NCI-H748 (cell line): Measurements from ENCODE around the gene HDAC10.

Experiments used
- DNase-seq: peaks from one replicate; lab custom pipeline; 2025; ENCODE audit not compliant: unreplicated experiment; lab: John Stamatoyannopoulos, UW

HDAC10 gene

DNA sequence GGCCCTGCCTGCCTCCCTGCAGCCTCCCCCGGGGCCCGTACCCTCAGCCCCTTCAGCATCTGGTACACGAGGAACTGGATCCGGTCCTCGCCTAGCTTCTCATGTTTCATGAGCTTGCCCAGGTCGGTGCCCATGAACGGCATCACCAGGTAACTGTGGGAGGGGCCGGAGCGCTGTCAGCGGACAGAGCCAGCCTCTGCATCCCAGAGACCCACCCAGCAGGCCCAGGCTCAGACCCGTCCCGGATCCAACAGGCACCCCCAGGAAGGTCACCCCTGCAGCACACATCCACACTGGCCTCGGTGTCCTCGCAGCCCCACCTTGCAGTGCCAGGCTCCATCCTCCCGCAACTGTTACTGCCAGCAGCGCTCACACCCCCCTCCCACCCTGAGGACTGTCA lies 6.0 kb upstream of the HDAC10 start:
- no peak for DNase-seq

DNA sequence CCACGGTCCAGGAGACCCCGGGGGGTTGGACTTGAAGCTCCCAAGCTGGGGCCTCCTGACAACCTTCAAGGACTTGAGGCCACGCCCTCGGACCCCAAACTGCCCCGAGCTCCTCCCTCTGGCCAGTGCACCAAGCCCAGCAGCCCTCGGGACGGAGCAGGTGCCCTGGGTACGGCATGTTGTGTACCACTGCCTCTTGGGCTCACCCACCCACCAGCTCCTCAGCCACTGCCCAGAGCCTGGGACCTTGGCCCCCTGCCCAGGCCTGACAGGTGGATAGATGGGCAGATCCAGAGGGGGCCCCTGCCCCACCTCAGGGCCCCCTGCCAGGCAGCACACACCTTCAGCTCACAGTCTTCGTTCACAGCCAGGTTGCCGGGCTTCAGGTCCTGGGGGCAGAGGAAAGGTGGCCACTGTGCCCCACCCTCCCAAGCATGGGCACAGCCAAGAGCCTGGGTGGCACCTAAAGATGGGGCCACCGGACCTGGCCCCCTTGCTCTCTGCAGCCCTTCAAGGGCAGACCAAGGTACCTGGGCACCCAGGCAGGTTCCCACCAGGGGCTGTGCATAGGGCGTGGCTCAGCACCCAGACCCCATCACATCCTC lies 5.3 kb upstream of the HDAC10 start:
- no peak for DNase-seq

DNA sequence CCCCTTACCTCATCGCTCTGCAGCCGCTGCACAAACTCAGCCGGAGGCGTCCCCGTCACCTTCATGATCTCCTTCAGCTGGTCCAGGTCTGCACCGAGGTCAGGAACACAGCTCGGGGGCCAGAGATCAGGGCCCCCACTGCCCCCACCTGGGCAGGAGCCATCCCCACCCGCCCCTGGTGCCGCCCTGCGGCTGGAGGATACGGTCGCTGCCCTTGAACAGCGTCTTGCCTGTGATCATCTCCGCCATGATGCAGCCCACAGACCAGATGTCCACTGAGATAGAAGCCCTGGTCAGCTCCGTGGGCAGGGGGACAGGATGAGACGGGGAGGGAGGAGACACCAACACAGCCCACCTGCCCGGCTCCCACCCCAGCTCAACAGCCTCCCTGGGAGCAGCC lies 4.5 kb upstream of the HDAC10 start:
- DNase-seq: no peak

DNA sequence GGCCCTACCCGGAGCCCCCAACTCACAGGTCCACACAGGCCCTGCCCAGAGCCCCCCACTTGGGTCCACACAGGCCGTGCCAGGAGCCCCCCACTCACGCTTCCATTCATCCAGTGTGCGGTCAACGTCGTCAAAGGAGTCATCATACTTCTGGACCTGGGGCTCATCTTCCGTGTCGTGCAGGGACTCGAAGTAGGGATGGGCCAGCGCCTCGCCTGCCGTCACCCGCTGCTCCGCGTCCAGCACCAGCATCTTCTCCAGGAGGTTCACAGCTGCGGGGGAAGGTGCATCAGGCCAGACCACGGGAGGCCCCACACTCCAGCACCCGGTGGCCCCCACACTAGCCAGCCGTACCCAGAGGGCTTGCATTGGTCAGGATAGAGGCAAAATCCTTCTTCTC lies 4.0 kb upstream of the HDAC10 start:
- no peak for DNase-seq

DNA sequence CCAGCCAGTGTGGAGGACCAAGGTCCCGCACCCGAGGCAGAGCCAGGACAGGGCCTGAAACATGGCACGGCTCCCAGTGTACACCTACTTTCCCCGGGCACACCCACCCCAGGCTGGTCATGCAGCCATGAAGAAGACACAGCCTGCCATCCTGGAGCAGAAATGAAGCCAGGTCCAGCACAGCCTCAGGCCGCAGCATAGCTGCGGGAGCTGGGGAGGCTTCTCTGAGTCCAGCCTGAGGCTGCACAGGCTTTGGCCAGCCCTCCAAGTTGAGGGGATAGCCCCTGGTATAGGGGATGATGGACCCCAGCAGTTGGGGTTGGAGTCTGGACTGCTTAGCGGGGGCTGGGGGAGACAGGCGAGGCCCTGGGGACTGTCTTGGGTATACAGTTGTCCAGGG lies 2.9 kb upstream of the HDAC10 start:
- DNase-seq: no peak

DNA sequence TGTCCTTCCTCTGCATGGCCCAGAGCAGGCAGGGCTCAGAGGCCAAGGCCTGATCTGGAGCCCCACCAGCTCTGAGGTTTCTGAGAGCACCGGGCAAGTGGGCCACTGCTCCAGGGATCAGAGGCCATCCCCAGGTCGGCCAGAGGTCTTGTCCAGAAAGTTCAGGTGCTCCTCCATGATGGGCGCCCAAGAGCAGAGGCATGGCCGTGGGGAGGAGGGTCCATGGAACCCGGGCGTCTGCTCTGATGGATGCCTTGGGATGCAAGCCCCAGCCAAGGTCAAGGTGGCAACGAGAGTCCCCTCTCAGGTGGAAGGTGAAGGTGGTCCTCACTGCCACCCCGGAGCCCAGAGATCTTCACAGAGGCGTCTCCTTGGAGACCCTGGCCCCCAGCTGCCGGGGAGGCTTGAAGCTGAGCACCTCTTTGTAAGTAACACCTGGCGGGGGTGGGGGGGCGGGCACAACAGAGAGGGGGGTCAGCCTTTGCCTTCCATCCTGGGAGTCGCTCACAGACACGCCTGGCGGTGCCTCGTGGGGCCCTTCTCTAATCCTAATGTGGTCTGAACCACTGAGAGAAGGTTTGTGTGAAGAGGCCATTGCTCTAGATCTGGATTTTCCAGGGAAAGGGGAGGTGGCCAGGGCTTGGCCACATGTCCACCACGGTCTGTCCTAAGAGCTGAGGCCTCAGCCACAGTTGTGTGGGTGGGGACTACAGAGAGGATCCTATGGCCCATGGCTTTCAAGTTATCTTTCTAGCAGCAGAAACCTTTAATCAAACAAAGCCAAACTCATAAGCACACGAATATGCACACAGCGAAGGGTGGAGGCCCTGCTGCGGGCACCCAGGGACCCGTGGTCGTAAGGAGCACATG lies 2.2 kb upstream of the HDAC10 start:
- no peak for DNase-seq

DNA sequence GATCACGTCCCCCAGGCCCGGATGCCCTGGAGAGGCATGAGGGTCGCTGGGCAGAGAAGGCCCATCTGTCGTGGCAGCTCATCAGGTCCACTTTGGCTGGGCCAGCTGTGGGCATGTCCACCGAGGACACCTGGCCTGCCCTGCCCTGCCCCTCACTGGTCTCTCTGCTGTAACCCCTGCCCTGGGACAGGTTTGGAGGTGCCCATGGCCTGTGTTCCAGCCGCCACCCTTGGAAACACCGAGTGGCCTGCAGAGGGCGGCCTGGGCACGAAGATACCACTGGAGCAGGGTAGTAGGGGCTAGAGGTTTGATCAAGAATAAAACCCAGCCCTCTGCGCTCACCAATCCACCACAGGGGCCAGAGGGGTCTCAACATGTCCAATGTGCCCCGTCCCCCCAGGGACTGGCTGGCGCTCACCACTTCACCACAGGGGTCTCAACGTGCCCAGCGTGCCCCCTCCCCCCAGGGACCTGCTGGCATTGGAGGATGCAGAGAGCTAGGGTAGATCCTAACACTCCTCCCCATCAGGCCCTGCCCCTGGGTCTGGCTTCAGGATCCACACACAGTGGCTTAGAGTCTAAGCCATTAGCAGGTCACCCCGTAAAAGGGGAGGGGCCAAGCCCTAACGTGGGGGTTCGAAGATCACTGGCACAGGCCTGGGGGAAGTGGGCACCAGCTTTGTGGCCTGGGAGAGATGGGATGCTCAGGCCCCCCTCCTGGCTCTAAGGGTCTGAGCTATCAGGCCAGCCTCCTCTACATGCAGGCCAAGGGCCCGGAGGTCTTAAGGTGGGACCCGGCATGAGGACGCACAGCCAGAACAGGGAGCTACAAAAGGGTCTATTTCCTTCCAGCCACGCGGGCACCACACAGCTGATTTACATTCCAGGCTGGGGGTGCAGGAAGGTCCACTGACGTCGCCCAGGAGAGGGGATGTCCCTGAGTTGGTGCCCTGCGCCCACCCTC lies 1.3 kb upstream of the HDAC10 start:
- peak; percentile 64 for DNase-seq

DNA sequence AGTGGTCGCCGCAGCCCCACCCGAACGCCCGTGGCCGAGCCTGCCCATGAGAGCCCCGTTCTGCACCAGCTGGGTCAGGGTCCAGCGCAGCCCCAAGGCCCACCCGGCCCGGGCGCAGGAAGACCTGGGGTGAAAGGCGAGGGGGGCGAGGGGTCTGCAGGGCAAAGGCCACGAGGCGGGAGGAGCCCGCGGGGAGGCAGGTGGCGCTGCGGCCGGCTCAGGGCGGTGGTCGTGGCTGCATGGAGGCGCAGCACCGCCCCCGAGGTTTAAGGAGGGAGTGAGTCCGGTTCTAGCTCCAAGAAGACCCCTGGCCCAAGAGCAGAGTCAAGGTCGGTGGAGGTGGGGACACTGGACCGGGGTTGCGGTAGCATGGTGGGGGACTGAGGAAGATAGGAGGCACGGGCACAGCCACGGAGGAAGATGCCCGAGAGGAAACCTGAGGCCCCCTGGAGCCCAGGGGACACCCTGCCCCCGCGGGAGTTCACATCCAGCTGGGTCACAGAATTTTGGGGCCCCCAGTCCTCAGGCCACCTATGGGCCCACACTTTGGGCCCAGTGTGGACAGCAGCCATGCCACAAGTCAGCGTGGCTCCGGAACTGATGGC lies 514 bp upstream of the HDAC10 start:
- DNase-seq: no peak

DNA sequence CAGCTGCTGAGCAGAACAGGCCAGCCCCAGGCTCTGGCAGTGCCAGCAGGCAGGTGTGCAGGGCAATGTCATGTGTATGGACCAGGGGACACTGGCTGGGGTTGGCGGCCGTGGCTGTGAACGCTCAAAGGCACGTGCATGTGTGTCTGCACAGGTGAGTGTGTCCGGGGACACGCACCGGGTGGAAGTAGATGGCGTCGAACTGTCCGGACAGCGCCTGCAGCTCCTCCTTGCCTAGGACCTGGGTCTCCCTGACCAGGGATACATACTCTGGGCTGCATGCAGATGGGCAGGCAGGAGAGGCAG lies 863 bp downstream of the HDAC10 start:
- no peak for DNase-seq

DNA sequence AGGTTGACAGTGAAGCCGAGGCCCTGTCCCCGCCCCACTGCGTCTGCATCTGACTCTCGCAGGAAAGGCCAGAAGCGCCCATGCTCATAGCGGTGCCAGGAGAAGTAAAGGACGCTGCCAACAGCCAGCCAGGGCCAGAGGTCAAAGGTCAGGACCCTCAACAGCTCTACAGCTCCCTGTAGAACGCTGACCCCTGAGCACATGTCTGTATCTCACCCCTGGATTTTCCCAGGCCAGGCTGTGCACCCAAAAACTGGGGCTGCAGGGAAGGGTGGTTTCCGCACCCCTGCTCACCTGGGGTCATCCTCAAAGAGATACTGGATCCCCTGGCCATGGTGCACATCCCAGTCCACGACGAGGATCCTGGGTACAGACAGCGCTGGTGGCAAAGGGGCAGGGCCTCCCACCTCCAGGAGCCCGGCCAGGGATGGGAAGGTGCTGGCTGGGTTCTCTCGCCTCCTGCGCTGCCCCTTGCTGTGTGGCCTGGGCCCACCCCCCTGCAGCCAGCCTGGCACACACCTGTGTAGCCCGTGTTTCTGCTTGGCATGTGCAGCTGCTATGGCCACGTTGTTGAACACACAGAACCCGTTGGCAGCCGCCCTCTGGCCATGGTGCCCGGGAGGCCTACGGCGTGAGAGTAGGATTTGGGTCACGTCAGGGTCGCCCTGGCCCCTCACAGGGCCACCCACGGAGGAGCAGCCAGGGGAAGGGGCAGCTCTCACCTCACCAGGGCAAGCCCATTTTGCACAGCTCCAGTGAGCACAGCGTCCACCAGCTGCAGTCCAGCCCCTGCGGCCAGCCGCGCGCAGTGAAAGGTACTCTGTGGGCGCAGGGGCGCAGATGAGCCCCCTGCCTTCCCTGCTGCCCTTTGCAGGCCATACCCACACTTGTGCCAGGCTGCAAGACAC lies 1.5 kb downstream of the HDAC10 start:
- no peak for DNase-seq

DNA sequence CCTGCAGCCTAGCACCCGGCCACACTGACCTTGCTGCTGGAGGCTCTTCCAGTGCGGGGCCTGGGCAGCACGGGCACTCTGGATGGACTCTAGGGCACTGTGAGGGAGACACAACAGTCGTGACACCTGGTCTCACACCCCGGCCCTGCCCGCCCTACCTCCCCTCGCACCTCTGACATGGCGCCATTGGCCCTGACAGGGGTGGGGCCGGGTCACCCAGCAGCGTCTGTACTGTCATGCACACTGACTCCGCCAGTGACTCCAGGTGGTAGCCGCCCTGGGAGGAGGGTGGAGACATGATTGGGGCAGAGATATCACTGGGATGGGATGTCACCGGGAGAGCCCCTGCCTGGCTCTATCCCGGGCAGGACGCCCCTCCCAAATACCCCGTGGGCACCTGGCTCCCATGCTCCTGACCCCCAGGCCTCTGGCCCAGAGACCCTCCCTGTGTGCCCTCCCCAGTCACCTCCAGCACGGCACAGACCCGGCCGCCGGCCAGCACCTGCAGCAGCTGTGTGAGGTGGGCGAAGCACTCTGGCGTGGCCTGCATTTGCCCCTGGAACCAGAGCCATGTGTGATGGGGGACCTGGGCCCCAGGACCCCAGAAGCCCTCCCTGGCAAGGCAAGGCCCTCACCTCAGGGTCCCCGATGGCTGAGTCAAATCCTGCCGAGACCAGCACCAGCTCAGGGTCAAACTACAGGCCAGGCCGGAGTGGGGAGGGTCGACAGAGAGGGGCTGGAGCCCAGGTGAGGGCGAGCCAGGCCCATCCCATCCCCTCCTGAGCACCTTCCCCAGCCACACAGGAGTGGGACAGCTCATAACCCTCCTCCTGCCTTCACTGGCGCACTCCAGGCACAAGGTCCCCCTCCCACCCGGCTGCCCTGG lies 2.6 kb downstream of the HDAC10 start:
- DNase-seq: no peak

DNA sequence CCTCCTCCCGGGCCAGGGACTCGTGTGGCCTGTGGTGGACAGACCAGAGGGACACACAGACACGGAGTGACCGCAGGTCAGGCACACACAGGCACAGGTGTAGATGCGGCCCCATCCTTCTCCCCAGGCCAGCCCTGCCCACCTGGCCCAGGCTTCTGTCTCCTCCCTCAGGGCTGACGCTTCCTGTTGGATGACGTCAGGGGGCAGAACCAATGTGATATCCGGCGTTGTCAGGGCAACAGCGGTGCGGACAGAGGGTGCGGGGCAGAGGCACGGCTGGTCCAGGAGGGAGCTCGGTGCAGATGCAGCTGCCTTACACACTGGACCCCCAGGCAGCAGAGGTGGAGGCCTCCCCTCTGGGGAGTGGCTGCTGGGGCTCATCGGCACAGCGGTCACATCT lies 3.3 kb downstream of the HDAC10 start:
- DNase-seq: peak; percentile 95

DNA sequence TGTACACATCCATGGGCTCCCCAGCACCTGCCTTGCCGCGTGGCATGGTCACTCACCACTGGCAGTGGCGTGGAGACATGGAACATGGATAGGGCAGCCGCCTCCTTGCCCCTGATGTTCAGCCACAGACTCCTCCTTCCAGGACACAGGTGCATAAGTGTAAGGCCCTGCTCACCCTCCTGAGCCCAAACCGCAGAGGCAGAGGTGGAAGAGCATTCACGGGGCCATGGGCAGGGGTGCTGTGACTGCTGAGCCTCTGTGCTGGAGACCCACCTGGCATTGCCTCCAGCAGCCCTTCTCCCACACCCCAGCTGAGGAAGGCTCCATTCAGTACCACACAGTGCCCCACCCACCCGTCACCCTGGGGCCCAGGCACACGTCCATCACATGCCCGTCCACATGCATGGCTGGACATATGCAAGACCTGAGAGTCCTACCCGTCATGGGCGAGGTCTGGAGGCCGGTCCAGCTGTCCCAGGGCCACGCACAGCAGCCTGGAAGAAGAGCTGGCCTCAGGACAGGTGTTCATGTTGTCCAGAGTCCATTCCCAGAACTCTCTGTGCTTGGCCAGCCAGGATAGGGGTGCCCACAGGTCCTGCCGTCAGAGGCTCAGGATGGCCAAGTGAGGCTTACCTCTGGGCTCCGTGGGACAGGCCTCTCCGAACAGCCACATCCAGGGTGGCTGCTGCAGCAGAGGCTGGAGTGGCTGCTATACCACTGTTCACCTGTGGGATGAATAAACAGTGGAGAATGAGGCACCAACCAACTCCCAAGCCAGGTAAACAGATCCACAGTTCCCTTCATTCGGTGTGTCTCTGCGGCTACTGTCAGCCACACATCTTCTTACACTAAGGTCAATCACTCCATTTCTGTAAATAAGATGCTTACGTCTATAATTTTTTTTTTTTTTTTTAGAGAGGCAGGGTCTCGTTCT lies 4.6 kb downstream of the HDAC10 start:
- DNase-seq: no peak

DNA sequence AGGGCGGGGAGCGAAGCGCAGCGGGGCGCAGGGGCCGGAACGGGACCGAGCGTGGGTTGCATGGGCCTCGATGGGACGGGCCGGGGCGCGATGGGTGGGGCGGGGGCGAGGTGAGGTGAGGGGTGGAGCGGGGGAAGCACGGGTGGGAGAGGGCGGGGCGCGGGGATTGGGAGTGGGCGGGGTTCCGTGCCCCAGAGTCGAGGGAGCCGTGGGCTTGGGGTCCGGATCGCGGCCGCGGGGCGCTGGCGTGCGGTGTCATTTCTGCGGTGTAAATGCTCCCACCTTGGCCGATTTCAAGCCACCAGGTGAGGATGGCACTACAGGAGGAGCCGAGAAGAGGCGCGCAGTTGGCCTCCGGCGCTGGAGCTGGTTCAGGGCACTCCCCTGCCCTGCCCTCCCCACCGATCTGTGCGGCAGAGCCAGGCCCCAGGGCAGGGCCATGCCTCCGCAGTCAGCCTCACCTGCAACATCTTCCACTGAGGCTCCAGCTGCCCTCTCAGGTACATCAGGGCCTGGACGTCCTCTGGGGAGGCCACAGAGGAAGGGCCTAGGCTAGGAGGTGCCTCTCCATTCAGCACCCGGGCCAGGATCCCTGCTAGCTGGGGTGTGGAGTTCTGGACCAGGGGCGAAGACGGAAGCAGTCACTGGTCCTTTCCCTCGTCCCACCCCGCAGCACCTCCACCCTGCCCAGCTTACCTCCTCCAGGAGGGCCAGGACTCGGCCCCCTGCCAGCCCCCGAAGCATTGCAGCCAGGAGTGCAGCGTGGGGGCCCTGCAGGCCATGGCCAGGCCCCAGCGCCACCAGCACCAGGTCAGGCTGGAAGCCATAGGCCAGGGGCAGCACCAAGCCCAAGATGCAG lies 5.6 kb downstream of the HDAC10 start:
- peak; percentile 61 for DNase-seq

DNA sequence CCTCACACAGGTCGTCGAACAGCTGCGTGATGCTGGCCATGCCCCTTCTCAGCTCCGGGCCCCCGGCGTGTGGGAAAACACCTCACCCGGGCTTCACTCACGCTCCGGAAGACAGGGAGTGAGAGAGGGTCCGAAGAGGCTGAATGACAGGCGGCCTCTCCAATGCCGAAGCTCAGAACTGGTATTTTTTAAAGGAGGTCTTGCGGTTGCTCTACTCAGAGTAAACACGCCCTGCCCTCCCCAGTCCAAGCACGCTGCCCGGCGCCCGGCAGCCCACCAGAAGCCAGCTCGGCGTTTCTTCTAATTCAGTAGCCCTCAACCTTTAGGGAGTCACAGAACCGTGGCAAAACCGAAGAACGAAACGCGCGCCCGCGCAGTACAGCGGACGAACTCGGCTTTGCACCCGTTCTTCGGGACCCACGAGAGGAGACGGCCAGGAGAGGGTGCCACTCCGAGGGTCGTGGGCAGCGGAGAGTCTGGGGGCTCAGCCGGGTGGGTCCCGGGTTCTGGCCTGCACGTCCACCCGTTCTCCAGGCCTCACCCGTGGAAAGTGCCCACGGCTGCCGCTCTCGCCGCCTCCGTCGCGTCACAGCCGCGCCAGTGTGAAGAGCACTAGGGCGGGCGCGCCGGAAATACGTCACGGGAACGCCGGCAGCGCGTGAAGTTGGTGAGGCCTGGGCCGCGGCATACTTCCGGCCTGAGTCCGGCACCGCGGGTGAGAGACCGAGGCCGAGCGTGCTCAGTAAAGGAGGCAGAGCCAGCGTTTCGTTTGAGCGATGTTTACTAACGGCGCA lies 6.4 kb downstream of the HDAC10 start, which contains the start of gene TUBGCP6:
TSS of gene TUBGCP6 (minus strand) at position 604 of the 794 bp plus-strand sequence. CDS start at position 40, 564 bp downstream.
- peak; percentile 96 for DNase-seq

DNA sequence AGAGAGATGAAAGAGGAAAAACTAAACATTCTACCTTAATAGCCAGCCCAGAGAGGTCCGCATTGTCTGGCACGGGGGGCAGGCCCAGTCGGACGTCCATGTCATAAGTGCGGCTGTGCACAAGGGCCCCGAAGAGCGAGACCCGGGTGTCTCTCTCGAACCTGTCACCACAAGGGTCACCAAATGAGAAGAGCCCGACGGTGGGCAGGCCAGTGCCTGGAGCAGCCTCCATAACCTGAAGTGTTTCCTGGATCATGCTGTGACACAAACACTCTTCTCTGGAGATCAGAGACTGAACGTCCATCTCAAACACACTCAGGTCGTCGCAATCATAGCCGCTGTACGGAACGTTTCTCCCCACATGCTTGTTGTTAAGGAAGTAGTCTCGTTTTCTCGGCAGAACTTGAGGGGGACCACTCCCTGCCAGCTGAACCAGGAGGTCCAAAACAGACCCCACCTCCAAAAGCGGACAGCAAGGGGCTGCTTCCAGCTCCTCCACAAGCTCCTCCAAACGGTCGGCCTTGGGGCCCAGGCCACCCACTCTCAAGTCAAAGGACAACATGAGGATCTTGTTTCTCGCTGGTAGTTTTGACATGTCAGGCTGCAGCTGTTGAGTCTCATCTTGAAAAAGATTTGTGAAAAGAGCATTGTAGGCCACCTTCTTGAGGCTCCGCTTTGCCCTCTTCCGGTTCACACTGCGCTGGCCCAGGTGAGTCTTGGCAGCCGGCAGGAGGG lies 7.2 kb downstream of the HDAC10 start:
- DNase-seq: peak; percentile 33
